ENCODE measurements around the gene ETV7. TPM values are rescaled to one million over a fixed set of nuclear protein-coding genes. Genes with fewer than 3 reads are reported as not detected.

Gene ETV7
- total and polyA plus RNA-seq, 12 donors, result 0.10 to 5.9 (median 0.17) TPM; not detected in 5

GRCh38 chr6:36373368-36374019 is 14.0 kb downstream of the ETV7 start:
- DNase-seq (no peak), ATAC-seq (no peak)
- peaks cover 0 to 33% (median 0%) of the 10 kb centered on the region in 9 donors for H3K36me3 ChIP-seq
- H3K4me1 ChIP-seq, result peaks cover 0 to 8% (median 0%) of the 10 kb centered on the region in 9 donors
- no peak for TF ChIP-seq CTCF (IDR thresholded peaks at IDR 0.05)
- peaks cover 0 to 12% (median 0%) of the 10 kb centered on the region in 7 donors for H3K27me3 ChIP-seq
- intact Hi-C loops (cut with DNase I), result no loop called here
- H3K9me3 ChIP-seq, result no peaks in the 10 kb centered on the region
- 55 to 73% methylated on average over 14 to 15 of the region's 15 CpGs for WGBS, 2 donors
- H3K4me3 ChIP-seq, result no peak overlapping the region
- no peak overlapping the region for H3K27ac ChIP-seq

GRCh38 chr6:36372088-36372487 is 15.4 kb downstream of the ETV7 start:
- no peak for ATAC-seq
- no peak for DNase-seq
- Histone ChIP-seq H3K27ac (no peak overlapping the region), H3K9me3 (no peaks in the 10 kb centered on the region), H3K27me3 (peaks cover 0 to 12% (median 0%) of the 10 kb centered on the region in 7 donors), H3K4me1 (peaks cover 0 to 8% (median 0%) of the 10 kb centered on the region in 9 donors), H3K4me3 (no peak overlapping the region), H3K36me3 (peaks cover 0 to 39% (median 0%) of the 10 kb centered on the region in 9 donors)
- 93 to 96% methylated on average over 6 of the region's 6 CpGs for WGBS, 2 donors
- TF ChIP-seq CTCF (IDR thresholded peaks at IDR 0.05), result no peak
- intact Hi-C loops (cut with DNase I), result no loop called here

GRCh38 chr6:36371211-36371610 is 16.3 kb downstream of the ETV7 start:
- Histone ChIP-seq H3K27me3 (peaks cover 0 to 12% (median 0%) of the 10 kb centered on the region in 7 donors), H3K27ac (no peak overlapping the region), H3K4me1 (peaks cover 0 to 8% (median 0%) of the 10 kb centered on the region in 9 donors), H3K9me3 (no peaks in the 10 kb centered on the region), H3K36me3 (peaks cover 0 to 39% (median 0%) of the 10 kb centered on the region in 9 donors), H3K4me3 (no peak overlapping the region)
- TF ChIP-seq CTCF (IDR thresholded peaks at IDR 0.05), result no peak
- DNase-seq, result no peak
- intact Hi-C loops (cut with DNase I), result no loop called here
- WGBS, 2 donors, result 88 to 94% methylated on average over 9 of the region's 9 CpGs
- ATAC-seq, result no peak

GRCh38 chr6:36370638-36371037 is 16.8 kb downstream of the ETV7 start:
- peaks cover 0 to 12% (median 0%) of the 10 kb centered on the region in 7 donors for H3K27me3 ChIP-seq
- no peaks in the 10 kb centered on the region for H3K9me3 ChIP-seq
- no peak overlapping the region for H3K4me3 ChIP-seq
- H3K36me3 ChIP-seq, result peaks cover 0 to 35% (median 0%) of the 10 kb centered on the region in 9 donors
- peaks cover 0 to 8% (median 0%) of the 10 kb centered on the region in 9 donors for H3K4me1 ChIP-seq
- WGBS, 2 donors, result 98% methylated on average over 2 of the region's 2 CpGs
- DNase-seq, result no peak
- intact Hi-C loops (cut with DNase I), result no loop called here
- ATAC-seq, result no peak
- no peak overlapping the region for H3K27ac ChIP-seq
- TF ChIP-seq CTCF (IDR thresholded peaks at IDR 0.05), result no peak
